Hepatocyte (in vitro differentiated cells): Measurements from ENCODE around the gene MGAT5B. TPM values are rescaled to one million over a fixed set of nuclear protein-coding genes. Genes with fewer than 3 reads are reported as not detected.

Experiments used
- DNase-seq: peaks from one replicate; pipeline ENCODE4 v3.0.0-alpha.2; 2016; ENCODE audit warnings: low spot score
- H2AFZ ChIP-seq: fragments of 200-600 bp; sonication (generic); 2 replicates; pipeline ENCODE4 v1.6.0; 2016; ENCODE audit warnings: antibody characterized with exemption, mild to moderate bottlenecking
- H3K27ac ChIP-seq: fragments of 200-600 bp; sonication (generic); 2 replicates; pipeline ENCODE4 v1.5.1; 2016; ENCODE audit warnings: mild to moderate bottlenecking
- H3K27me3 ChIP-seq: fragments of 200-600 bp; sonication (generic); 2 replicates; pipeline ENCODE4 v1.6.1; 2016
- H3K36me3 ChIP-seq: fragments of 200-600 bp; sonication (generic); replicated peaks from 2 replicates; pipeline ENCODE4 v1.5.1; 2016; ENCODE audit warnings: low read depth; ENCODE audit not compliant: insufficient read depth
- H3K4me1 ChIP-seq: fragments of 200-600 bp; sonication (generic); 2 replicates; pipeline ENCODE4 v1.5.1; 2016; ENCODE audit warnings: mild to moderate bottlenecking, moderate library complexity; ENCODE audit not compliant: insufficient read depth
- H3K4me2 ChIP-seq: fragments of 200-600 bp; sonication (generic); 2 replicates; pipeline ENCODE4 v1.6.0; 2016
- H3K4me3 ChIP-seq: fragments of 200-600 bp; sonication (generic); 2 replicates; pipeline ENCODE4 v1.5.1; 2016; ENCODE audit warnings: mild to moderate bottlenecking
- H3K79me2 ChIP-seq: fragments of 200-600 bp; sonication (generic); 2 replicates; pipeline ENCODE4 v1.6.0; 2017; ENCODE audit warnings: mild to moderate bottlenecking
- H3K9me2 ChIP-seq: fragments of 200-600 bp; sonication (generic); replicated peaks from 2 replicates; pipeline ENCODE4 v1.6.0; 2017; ENCODE audit warnings: mild to moderate bottlenecking; ENCODE audit not compliant: insufficient read depth
- H3K9me3 ChIP-seq: fragments of 200-600 bp; sonication (generic); 2 replicates; pipeline ENCODE4 v1.5.1; 2016; ENCODE audit warnings: low read depth, mild to moderate bottlenecking
- H4K20me1 ChIP-seq: fragments of 200-600 bp; sonication (generic); 2 replicates; pipeline ENCODE4 v1.6.0; 2016; ENCODE audit warnings: mild to moderate bottlenecking; ENCODE audit not compliant: insufficient read depth, poor library complexity, severe bottlenecking
- CTCF ChIP-seq: fragments of 200-600 bp; sonication (generic); IDR thresholded peaks from 2 replicates; pipeline ENCODE4 v1.5.1; 2016; ENCODE audit warnings: antibody characterized with exemption, mild to moderate bottlenecking; ENCODE audit not compliant: poor library complexity
- EZH2 ChIP-seq: fragments of 200-600 bp; sonication (generic); IDR thresholded peaks from 2 replicates; pipeline ENCODE4 v1.6.1; 2016; ENCODE audit warnings: antibody characterized with exemption, mild to moderate bottlenecking, borderline replicate concordance
- EZH2phosphoT487 ChIP-seq: fragments of 200-600 bp; sonication (generic); IDR thresholded peaks from one replicate; pipeline ENCODE4 v1.6.1; 2018; ENCODE audit warnings: antibody characterized with exemption, mild to moderate bottlenecking, low read depth, moderate library complexity; ENCODE audit not compliant: unreplicated experiment, severe bottlenecking
- WGBS: methylation state at CpG from one replicate; pipeline ENCODE4 v1.1.6; 2016; ENCODE audit warnings: low lambda C conversion rate; ENCODE audit errors: missing lambda C conversion rate; 5-methylcytosine and 5-hydroxymethylcytosine counted together
- polyA plus RNA-seq: library from polyadenylated mRNA; unstranded; fragments of >200 nt; fragmentation: Nextera tagmentation; extraction: Ambion mirVana; gene quantifications from 2 replicates; pipeline ENCODE4 v1.2.1, GENCODE V29; 2016
- total RNA-seq: library from RNA; depleted of rRNA; stranded (reverse); fragments of >200 nt; gene quantifications from 2 replicates; pipeline ENCODE4 v1.2.3, GENCODE V29; 2014

MGAT5B gene
- total and polyA plus RNA-seq, 2 experiments from 2014 or later, result 0.89 to 1.1 TPM

GRCh38 chr17:76940738-76941350 is 72.6 kb downstream of the MGAT5B start:
- H3K4me2 ChIP-seq, result no peak overlapping the region
- H3K4me1 ChIP-seq, result no peaks in the 10 kb centered on the region
- H3K4me3 ChIP-seq, result no peak overlapping the region
- no peak overlapping the region for H2AFZ ChIP-seq
- WGBS, result 91% methylated on average over 13 of the region's 13 CpGs
- H3K27me3 ChIP-seq, result no peaks in the 10 kb centered on the region
- no peak for DNase-seq
- TF ChIP-seq EZH2 (no peak), CTCF (no peak), EZH2phosphoT487 (no peak)
- H3K36me3 ChIP-seq, result no peaks in the 10 kb centered on the region
- H4K20me1 ChIP-seq, result no peaks in the 10 kb centered on the region
- H3K79me2 ChIP-seq, result no peaks in the 10 kb centered on the region
- no peaks in the 10 kb centered on the region for H3K9me3 ChIP-seq
- H3K27ac ChIP-seq, result no peak overlapping the region
- H3K9me2 ChIP-seq, result no peaks in the 10 kb centered on the region

GRCh38 chr17:76943202-76943601 is 75.0 kb downstream of the MGAT5B start:
- WGBS, result 69% methylated on average over 7 of the region's 7 CpGs
- no peaks in the 10 kb centered on the region for H3K4me1 ChIP-seq
- no peak overlapping the region for H3K4me2 ChIP-seq
- H3K79me2 ChIP-seq, result no peaks in the 10 kb centered on the region
- DNase-seq, result no peak
- no peaks in the 10 kb centered on the region for H3K9me3 ChIP-seq
- no peak overlapping the region for H2AFZ ChIP-seq
- H3K36me3 ChIP-seq, result no peaks in the 10 kb centered on the region
- no peaks in the 10 kb centered on the region for H4K20me1 ChIP-seq
- no peak overlapping the region for H3K27ac ChIP-seq
- no peak overlapping the region for H3K4me3 ChIP-seq
- H3K9me2 ChIP-seq, result no peaks in the 10 kb centered on the region
- H3K27me3 ChIP-seq, result no peaks in the 10 kb centered on the region
- no peak for TF ChIP-seq EZH2phosphoT487
- no peak for TF ChIP-seq CTCF
- no peak for TF ChIP-seq EZH2

- Histone ChIP-seq H3K4me3 (no peak overlapping the region), H3K9me2 (no peaks in the 10 kb centered on the region), H3K36me3 (no peaks in the 10 kb centered on the region), H3K79me2 (no peaks in the 10 kb centered on the region), H3K4me1 (no peaks in the 10 kb centered on the region), H3K4me2 (no peak overlapping the region), H2AFZ (no peak overlapping the region), H4K20me1 (no peaks in the 10 kb centered on the region), H3K27ac (no peak overlapping the region), H3K9me3 (no peaks in the 10 kb centered on the region), H3K27me3 (no peaks in the 10 kb centered on the region)
- TF ChIP-seq EZH2 (no peak), CTCF (no peak), EZH2phosphoT487 (no peak)
- no peak for DNase-seq
- WGBS, result 64% methylated on average over 9 of the region's 9 CpGs
Measured at GRCh38 chr17:76943781-76944213, 75.6 kb downstream of the MGAT5B start.
